Neural cell (in vitro differentiated cells): ENCODE results near the gene ENDOU. TPM values are rescaled to one million over a fixed set of nuclear protein-coding genes. Genes with fewer than 3 reads are reported as not detected.

Experiments used
- H2AFZ ChIP-seq: fragments of 200-600, 300-800 bp; sonication (generic), shearing (Covaris generic); 2 replicates; pipeline ENCODE4 v1.6.0; 2014; ENCODE audit warnings: low read depth, mild to moderate bottlenecking, antibody characterized with exemption, low read length, moderate library complexity
- H3F3A ChIP-seq: fragments of 200-600 bp; shearing (Covaris generic); 2 replicates; pipeline ENCODE4 v1.6.1; 2016; ENCODE audit warnings: mild to moderate bottlenecking, moderate library complexity, mixed read lengths, antibody characterized with exemption, low read length; ENCODE audit not compliant: insufficient read depth, poor library complexity, severe bottlenecking
- H3K27ac ChIP-seq: fragments of 200-600, 300-800 bp; sonication (generic), shearing (Covaris generic); 2 replicates; pipeline ENCODE4 v1.5.1; 2014; ENCODE audit warnings: mild to moderate bottlenecking, low read length, moderate library complexity
- H3K27me3 ChIP-seq: fragments of 300-800, 200-600 bp; sonication (generic), shearing (Covaris generic); 2 replicates; pipeline ENCODE4 v1.6.0; 2014; ENCODE audit warnings: mild to moderate bottlenecking, low read depth, low read length, moderate library complexity; ENCODE audit not compliant: insufficient read depth
- H3K36me3 ChIP-seq: fragments of 300-800, 200-600 bp; sonication (generic), shearing (Covaris generic); 2 replicates; pipeline ENCODE4 v1.5.1; 2014; ENCODE audit warnings: mild to moderate bottlenecking, antibody characterized with exemption, low read length, moderate library complexity; ENCODE audit not compliant: insufficient read depth
- H3K4me2 ChIP-seq: fragments of 300-800, 200-600 bp; sonication (generic), shearing (Covaris generic); 2 replicates; pipeline ENCODE4 v1.6.0; 2014; ENCODE audit warnings: mild to moderate bottlenecking, low read length
- H3K4me3 ChIP-seq: fragments of 300-800, 200-600 bp; sonication (generic), shearing (Covaris generic); 2 replicates; pipeline ENCODE4 v1.5.1; 2014; ENCODE audit warnings: mild to moderate bottlenecking, low read length, moderate library complexity
- H3K79me2 ChIP-seq: fragments of 200-600 bp; shearing (Covaris generic); replicated peaks from 2 replicates; pipeline ENCODE4 v1.6.0; 2014; ENCODE audit warnings: mild to moderate bottlenecking, low read length, moderate library complexity; ENCODE audit not compliant: insufficient read depth
- H3K9ac ChIP-seq: fragments of 300-800, 200-600 bp; sonication (generic), shearing (Covaris generic); 2 replicates; pipeline ENCODE4 v1.6.1; 2016; ENCODE audit warnings: mild to moderate bottlenecking, low read length, mixed read lengths
- H3K9me2 ChIP-seq: fragments of 200-600 bp; shearing (Covaris generic); 2 replicates; pipeline ENCODE4 v1.6.1; 2016; ENCODE audit warnings: mild to moderate bottlenecking, low read length, mixed read lengths; ENCODE audit not compliant: insufficient read depth
- H3K9me3 ChIP-seq: fragments of 200-600, 300-800 bp; sonication (generic), shearing (Covaris generic); 2 replicates; pipeline ENCODE4 v1.6.1; 2016; ENCODE audit warnings: mild to moderate bottlenecking, mixed run types, low read length, moderate library complexity, mixed read lengths
- H4K20me1 ChIP-seq: fragments of 200-600 bp; shearing (Covaris generic); 2 replicates; pipeline ENCODE4 v1.6.1; 2016; ENCODE audit warnings: mild to moderate bottlenecking, mixed run types; ENCODE audit not compliant: insufficient read depth
- CTCF ChIP-seq: fragments of 450-650 bp; IDR thresholded peaks from 2 replicates; pipeline ENCODE4 v1.5.1; 2014; ENCODE audit warnings: antibody characterized with exemption, mild to moderate bottlenecking, moderate library complexity; ENCODE audit not compliant: poor library complexity, severe bottlenecking
- EP300 ChIP-seq: fragments of 450-650 bp; conservative IDR thresholded peaks from 2 replicates; pipeline ENCODE4 v1.6.1; 2014; ENCODE audit warnings: antibody characterized with exemption, mild to moderate bottlenecking, moderate library complexity; ENCODE audit not compliant: poor library complexity, severe bottlenecking
- EZH2 ChIP-seq: fragments of 200-600, 300-800 bp; shearing (Covaris generic), sonication (generic); IDR thresholded peaks from 2 replicates; pipeline ENCODE4 v1.6.1; 2014; ENCODE audit warnings: antibody characterized with exemption, low read length, borderline replicate concordance, mild to moderate bottlenecking; ENCODE audit not compliant: insufficient read depth, poor library complexity, severe bottlenecking
- MXI1 ChIP-seq: fragments of 450-650 bp; conservative IDR thresholded peaks from 2 replicates; pipeline ENCODE4 v1.6.1; 2014; ENCODE audit warnings: antibody characterized with exemption, mild to moderate bottlenecking; ENCODE audit not compliant: poor library complexity, severe bottlenecking
- POLR2AphosphoS5 ChIP-seq: IDR thresholded peaks from 2 replicates; pipeline ENCODE4 v1.6.1; 2012
- RAD21 ChIP-seq: fragments of 450-650 bp; conservative IDR thresholded peaks from 2 replicates; pipeline ENCODE4 v1.6.1; 2014; ENCODE audit warnings: antibody characterized with exemption, mild to moderate bottlenecking, moderate library complexity
- SMC3 ChIP-seq: fragments of 450-650 bp; conservative IDR thresholded peaks from 2 replicates; pipeline ENCODE4 v1.6.1; 2014; ENCODE audit warnings: antibody characterized with exemption, mild to moderate bottlenecking, moderate library complexity; ENCODE audit not compliant: poor library complexity
- TAF1 ChIP-seq: IDR thresholded peaks from 2 replicates; pipeline ENCODE4 v1.6.1; 2012; ENCODE audit warnings: low read depth
- polyA plus RNA-seq: library from polyadenylated mRNA; depleted of rRNA; stranded (reverse); fragments of >200 nt; gene quantifications from 2 replicates; pipeline ENCODE4 v1.2.3, GENCODE V29; 2014
- TF ChIP-seq, protein P1 (sequence below): IDR thresholded peaks from 2 replicates; pipeline ENCODE4 v1.6.1; 2012; ENCODE audit warnings: borderline replicate concordance

The ENDOU gene
- polyA plus RNA-seq, 1 donor from 2014 or later = not detected

DNA sequence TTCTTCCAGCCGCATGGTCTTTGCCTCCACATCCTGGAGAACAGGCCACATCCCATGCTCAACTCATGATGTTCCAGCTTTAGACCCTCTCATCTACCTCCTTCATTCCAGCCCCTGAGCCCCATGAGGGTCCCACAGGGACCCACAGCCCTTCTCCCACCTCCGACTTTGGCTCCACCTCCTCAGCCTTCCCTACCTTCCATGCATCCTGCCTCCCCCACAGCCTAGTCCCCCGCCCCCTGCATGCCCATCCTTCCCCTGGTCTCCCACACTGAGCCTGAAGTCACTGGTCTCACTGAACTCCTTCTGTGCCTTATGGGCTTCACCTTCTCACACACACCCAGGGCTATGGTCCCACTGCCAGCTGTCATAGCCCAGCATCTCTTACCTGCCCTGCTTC is 23.6 kb upstream of the ENDOU start:
- H3K27me3 ChIP-seq = no peaks in the 10 kb centered on the region
- H3K4me2 ChIP-seq = no peak overlapping the region
- no peaks in the 10 kb centered on the region for H3K9me2 ChIP-seq
- no peaks in the 10 kb centered on the region for H4K20me1 ChIP-seq
- TF ChIP-seq MXI1 (no peak), RAD21 (no peak), EZH2 (no peak), POLR2AphosphoS5 (no peak), TAF1 (no peak), SMC3 (no peak), CTCF (no peak), EP300 (no peak)
- TF ChIP-seq, protein P1, sequence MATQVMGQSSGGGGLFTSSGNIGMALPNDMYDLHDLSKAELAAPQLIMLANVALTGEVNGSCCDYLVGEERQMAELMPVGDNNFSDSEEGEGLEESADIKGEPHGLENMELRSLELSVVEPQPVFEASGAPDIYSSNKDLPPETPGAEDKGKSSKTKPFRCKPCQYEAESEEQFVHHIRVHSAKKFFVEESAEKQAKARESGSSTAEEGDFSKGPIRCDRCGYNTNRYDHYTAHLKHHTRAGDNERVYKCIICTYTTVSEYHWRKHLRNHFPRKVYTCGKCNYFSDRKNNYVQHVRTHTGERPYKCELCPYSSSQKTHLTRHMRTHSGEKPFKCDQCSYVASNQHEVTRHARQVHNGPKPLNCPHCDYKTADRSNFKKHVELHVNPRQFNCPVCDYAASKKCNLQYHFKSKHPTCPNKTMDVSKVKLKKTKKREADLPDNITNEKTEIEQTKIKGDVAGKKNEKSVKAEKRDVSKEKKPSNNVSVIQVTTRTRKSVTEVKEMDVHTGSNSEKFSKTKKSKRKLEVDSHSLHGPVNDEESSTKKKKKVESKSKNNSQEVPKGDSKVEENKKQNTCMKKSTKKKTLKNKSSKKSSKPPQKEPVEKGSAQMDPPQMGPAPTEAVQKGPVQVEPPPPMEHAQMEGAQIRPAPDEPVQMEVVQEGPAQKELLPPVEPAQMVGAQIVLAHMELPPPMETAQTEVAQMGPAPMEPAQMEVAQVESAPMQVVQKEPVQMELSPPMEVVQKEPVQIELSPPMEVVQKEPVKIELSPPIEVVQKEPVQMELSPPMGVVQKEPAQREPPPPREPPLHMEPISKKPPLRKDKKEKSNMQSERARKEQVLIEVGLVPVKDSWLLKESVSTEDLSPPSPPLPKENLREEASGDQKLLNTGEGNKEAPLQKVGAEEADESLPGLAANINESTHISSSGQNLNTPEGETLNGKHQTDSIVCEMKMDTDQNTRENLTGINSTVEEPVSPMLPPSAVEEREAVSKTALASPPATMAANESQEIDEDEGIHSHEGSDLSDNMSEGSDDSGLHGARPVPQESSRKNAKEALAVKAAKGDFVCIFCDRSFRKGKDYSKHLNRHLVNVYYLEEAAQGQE = no peak
- H3F3A ChIP-seq = no peaks in the 10 kb centered on the region
- no peak overlapping the region for H2AFZ ChIP-seq
- no peaks in the 10 kb centered on the region for H3K79me2 ChIP-seq
- no peak overlapping the region for H3K4me3 ChIP-seq
- no peaks in the 10 kb centered on the region for H3K9me3 ChIP-seq
- H3K9ac ChIP-seq = no peak overlapping the region
- no peaks in the 10 kb centered on the region for H3K36me3 ChIP-seq
- no peak overlapping the region for H3K27ac ChIP-seq

- H3F3A ChIP-seq = no peaks in the 10 kb centered on the region
- no peaks in the 10 kb centered on the region for H3K36me3 ChIP-seq
- no peak overlapping the region for H2AFZ ChIP-seq
- H3K9ac ChIP-seq = no peak overlapping the region
- TF ChIP-seq, protein P1 = no peak
- TF ChIP-seq CTCF = no peak
- no peak for TF ChIP-seq POLR2AphosphoS5
- TF ChIP-seq SMC3 = no peak
- TF ChIP-seq EP300 = no peak
- TF ChIP-seq TAF1 = no peak
- TF ChIP-seq RAD21 = no peak
- TF ChIP-seq EZH2 = no peak
- no peak for TF ChIP-seq MXI1
- H3K27ac ChIP-seq = no peak overlapping the region
- H3K9me3 ChIP-seq = no peaks in the 10 kb centered on the region
- no peak overlapping the region for H3K4me3 ChIP-seq
- H3K4me2 ChIP-seq = no peak overlapping the region
- no peaks in the 10 kb centered on the region for H4K20me1 ChIP-seq
- no peaks in the 10 kb centered on the region for H3K27me3 ChIP-seq
- no peaks in the 10 kb centered on the region for H3K9me2 ChIP-seq
- no peaks in the 10 kb centered on the region for H3K79me2 ChIP-seq
These were observed 23.2 kb upstream of the ENDOU start for GRCh38 chr12:47748507-47748828.
